HEK293T (cell line): ENCODE results near the gene TBX18.

Source experiments
- CTCF ChIA-PET: fragments of 350-600 bp; formaldehyde crosslinking; extraction: SDS; loops from one replicate; lab custom pipeline; 2021; ENCODE audit warnings: antibody characterized with exemption, inconsistent platforms; lab: Yijun Ruan, JAX
- POLR2A ChIA-PET: fragments of 350-600 bp; formaldehyde crosslinking; extraction: SDS; loops from one replicate; lab custom pipeline; 2020; ENCODE audit warnings: antibody characterized with exemption, inconsistent platforms; lab: Yijun Ruan, JAX
- DNase-seq: peaks from one replicate; pipeline ENCODE4 v3.0.0; 2012; ENCODE audit warnings: mixed read lengths; ENCODE audit errors: extremely low spot score
- ARNT ChIP-seq: fragments of 450-650 bp; IDR thresholded peaks from 2 replicates; pipeline ENCODE4 v1.6.1; 2017; ENCODE audit warnings: mild to moderate bottlenecking
- BHLHE40 ChIP-seq: fragments of 450-650 bp; IDR thresholded peaks from 2 replicates; pipeline ENCODE4 v1.6.1; 2016; ENCODE audit warnings: mild to moderate bottlenecking, moderate library complexity, borderline replicate concordance
- CTBP1 ChIP-seq: fragments of 450-650 bp; IDR thresholded peaks from 2 replicates; pipeline ENCODE4 v1.6.1; 2016; ENCODE audit warnings: borderline replicate concordance
- ELF4 ChIP-seq: fragments of 450-650 bp; IDR thresholded peaks from 2 replicates; pipeline ENCODE4 v1.6.1; 2017; ENCODE audit warnings: antibody characterized with exemption
- FOXA1 ChIP-seq: fragments of 450-650 bp; IDR thresholded peaks from 2 replicates; pipeline ENCODE4 v1.6.1; 2016; ENCODE audit warnings: mild to moderate bottlenecking
- FOXK2 ChIP-seq: fragments of 450-650 bp; IDR thresholded peaks from 2 replicates; pipeline ENCODE4 v1.6.1; 2016; ENCODE audit warnings: mild to moderate bottlenecking
- FOXM1 ChIP-seq: fragments of 450-650 bp; IDR thresholded peaks from 2 replicates; pipeline ENCODE4 v1.6.1; 2017; ENCODE audit warnings: mild to moderate bottlenecking, borderline replicate concordance
- HDGF ChIP-seq: fragments of 450-650 bp; IDR thresholded peaks from 2 replicates; pipeline ENCODE4 v1.6.1; 2017; ENCODE audit warnings: antibody characterized with exemption, borderline replicate concordance
- L3MBTL2 ChIP-seq: fragments of 450-650 bp; conservative IDR thresholded peaks from 2 replicates; pipeline ENCODE4 v1.6.1; 2016; ENCODE audit warnings: mild to moderate bottlenecking
- LEF1 ChIP-seq: fragments of 450-650 bp; IDR thresholded peaks from 2 replicates; pipeline ENCODE4 v1.6.1; 2017; ENCODE audit warnings: mild to moderate bottlenecking, borderline replicate concordance
- NFRKB ChIP-seq: fragments of 450-650 bp; IDR thresholded peaks from 2 replicates; pipeline ENCODE4 v1.6.1; 2016; ENCODE audit warnings: mild to moderate bottlenecking, moderate library complexity
- SP1 ChIP-seq: fragments of 450-650 bp; IDR thresholded peaks from 2 replicates; pipeline ENCODE4 v1.6.1; 2017
- SUZ12 ChIP-seq: fragments of 450-650 bp; IDR thresholded peaks from 2 replicates; pipeline ENCODE4 v1.6.1; 2016; ENCODE audit warnings: mild to moderate bottlenecking
- TARDBP ChIP-seq: fragments of 450-650 bp; IDR thresholded peaks from 2 replicates; pipeline ENCODE4 v1.6.1; 2016
- ZNF384 ChIP-seq: fragments of 450-650 bp; IDR thresholded peaks from 2 replicates; pipeline ENCODE4 v1.6.1; 2016
- TF ChIP-seq, protein P1 (sequence below): fragments of 450-650 bp; IDR thresholded peaks from 2 replicates; pipeline ENCODE4 v1.6.1; 2016

The TBX18 gene

GRCh38 chr6:84671183-84671582, 93.2 kb downstream of the TBX18 start:
- DNase-seq, result no peak
- POLR2A ChIA-PET, result no interaction called here
- TF ChIP-seq LEF1, result no peak
- TF ChIP-seq ELF4, result no peak
- no peak for TF ChIP-seq NFRKB
- TF ChIP-seq FOXA1, result no peak
- no peak for TF ChIP-seq TARDBP
- TF ChIP-seq CTBP1, result no peak
- TF ChIP-seq ARNT, result no peak
- TF ChIP-seq, protein P1, sequence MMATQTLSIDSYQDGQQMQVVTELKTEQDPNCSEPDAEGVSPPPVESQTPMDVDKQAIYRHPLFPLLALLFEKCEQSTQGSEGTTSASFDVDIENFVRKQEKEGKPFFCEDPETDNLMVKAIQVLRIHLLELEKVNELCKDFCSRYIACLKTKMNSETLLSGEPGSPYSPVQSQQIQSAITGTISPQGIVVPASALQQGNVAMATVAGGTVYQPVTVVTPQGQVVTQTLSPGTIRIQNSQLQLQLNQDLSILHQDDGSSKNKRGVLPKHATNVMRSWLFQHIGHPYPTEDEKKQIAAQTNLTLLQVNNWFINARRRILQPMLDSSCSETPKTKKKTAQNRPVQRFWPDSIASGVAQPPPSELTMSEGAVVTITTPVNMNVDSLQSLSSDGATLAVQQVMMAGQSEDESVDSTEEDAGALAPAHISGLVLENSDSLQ, result no peak
- TF ChIP-seq BHLHE40, result no peak
- TF ChIP-seq L3MBTL2, result no peak
- TF ChIP-seq SUZ12, result no peak
- TF ChIP-seq FOXK2, result no peak
- TF ChIP-seq ZNF384, result no peak
- no peak for TF ChIP-seq HDGF
- TF ChIP-seq SP1, result no peak
- no peak for TF ChIP-seq FOXM1
- CTCF ChIA-PET, result no interaction called here

GRCh38 chr6:84669945-84670344, 94.5 kb downstream of the TBX18 start:
- POLR2A ChIA-PET, result no interaction called here
- CTCF ChIA-PET, result no interaction called here
- DNase-seq, result no peak
- TF ChIP-seq SUZ12 (no peak), NFRKB (no peak), ARNT (no peak), FOXK2 (no peak), BHLHE40 (no peak), CTBP1 (no peak), ELF4 (no peak), ZNF384 (no peak), L3MBTL2 (no peak), LEF1 (no peak), SP1 (no peak), TARDBP (no peak), HDGF (no peak), FOXA1 (no peak), FOXM1 (no peak)
- TF ChIP-seq, protein P1, result no peak

- CTCF ChIA-PET, result no interaction called here
- DNase-seq, result no peak
- POLR2A ChIA-PET, result no interaction called here
- TF ChIP-seq HDGF (no peak), L3MBTL2 (no peak), FOXK2 (no peak), FOXA1 (no peak), ZNF384 (no peak), SP1 (no peak), CTBP1 (no peak), ARNT (no peak), FOXM1 (no peak), NFRKB (no peak), LEF1 (no peak), ELF4 (no peak), BHLHE40 (no peak), SUZ12 (no peak), TARDBP (no peak)
- TF ChIP-seq, protein P1, result no peak
Measured at GRCh38 chr6:84667252-84668213, 96.9 kb downstream of the TBX18 start.

DNA sequence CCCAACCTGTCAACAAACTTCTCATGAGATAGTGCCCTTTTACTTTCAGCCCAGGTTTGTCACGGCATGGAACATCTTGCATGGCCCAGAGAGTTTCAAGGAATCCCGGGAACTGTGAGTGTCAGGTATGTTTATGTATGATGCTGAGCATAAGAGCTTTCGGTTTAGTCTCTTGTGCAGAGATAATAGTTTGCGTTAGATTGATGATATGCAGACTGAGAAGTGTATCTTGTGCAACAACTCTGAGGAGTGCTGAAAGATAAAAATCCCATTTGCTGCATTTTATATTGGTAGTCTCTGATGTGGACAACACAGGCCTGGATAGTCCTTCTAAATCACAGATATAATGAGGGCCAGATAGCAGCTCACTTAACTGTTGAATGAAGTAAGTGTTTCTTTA, 99.0 kb downstream of the TBX18 start:
- POLR2A ChIA-PET, result no interaction called here
- TF ChIP-seq ZNF384 (no peak), SUZ12 (no peak), FOXM1 (no peak), ELF4 (no peak), L3MBTL2 (no peak), HDGF (no peak), NFRKB (no peak), CTBP1 (no peak), FOXA1 (no peak), BHLHE40 (no peak), SP1 (no peak), TARDBP (no peak)
- TF ChIP-seq, protein P1, result no peak
- no peak for DNase-seq
- CTCF ChIA-PET, result no interaction called here

DNA sequence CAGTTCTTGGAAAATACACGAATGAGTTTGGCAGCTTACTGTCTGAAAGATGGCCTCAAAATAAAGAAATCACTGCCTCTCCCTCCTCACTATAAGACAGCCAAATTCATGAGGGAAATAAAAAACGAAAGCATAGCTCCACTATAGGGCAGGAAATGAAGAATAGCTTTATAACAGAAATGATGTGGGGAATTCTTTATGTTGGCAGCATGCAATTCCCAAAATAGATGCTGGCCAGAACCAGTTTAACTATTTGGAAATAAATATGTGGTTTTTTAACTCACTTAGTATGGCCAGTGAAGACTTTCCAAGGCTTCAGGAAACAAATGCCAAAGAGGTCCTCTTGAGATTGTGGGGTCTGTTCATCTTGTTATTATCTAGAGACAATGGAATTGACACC, 100.5 kb downstream of the TBX18 start:
- ChIA-PET CTCF (no interaction called here), POLR2A (no interaction called here)
- no peak for DNase-seq
- TF ChIP-seq NFRKB (no peak), FOXA1 (no peak), FOXK2 (no peak), BHLHE40 (no peak), SP1 (no peak), FOXM1 (no peak), ZNF384 (no peak), TARDBP (no peak), CTBP1 (no peak), HDGF (no peak), LEF1 (no peak), ARNT (no peak), L3MBTL2 (no peak), ELF4 (no peak), SUZ12 (no peak)
- TF ChIP-seq, protein P1, result no peak
